DMS153 (cell line): ENCODE data around the gene SLC16A1.
"Not testable (repeated sequence)": the region's sequence is repeated elsewhere in the genome, so short reads cannot be mapped to it uniquely, and the experiment has no call there.

Experiments
- DNase-seq: peaks from one replicate; lab custom pipeline; 2025; lab: John Stamatoyannopoulos, UW

The SLC16A1 gene

GRCh38 chr1:112923959-112924349, 32.0 kb downstream of the SLC16A1 start:
- no peak for DNase-seq

- no peak for DNase-seq
Observed at GRCh38 chr1:112923234-112923958, 32.6 kb downstream of the SLC16A1 start.

DNA sequence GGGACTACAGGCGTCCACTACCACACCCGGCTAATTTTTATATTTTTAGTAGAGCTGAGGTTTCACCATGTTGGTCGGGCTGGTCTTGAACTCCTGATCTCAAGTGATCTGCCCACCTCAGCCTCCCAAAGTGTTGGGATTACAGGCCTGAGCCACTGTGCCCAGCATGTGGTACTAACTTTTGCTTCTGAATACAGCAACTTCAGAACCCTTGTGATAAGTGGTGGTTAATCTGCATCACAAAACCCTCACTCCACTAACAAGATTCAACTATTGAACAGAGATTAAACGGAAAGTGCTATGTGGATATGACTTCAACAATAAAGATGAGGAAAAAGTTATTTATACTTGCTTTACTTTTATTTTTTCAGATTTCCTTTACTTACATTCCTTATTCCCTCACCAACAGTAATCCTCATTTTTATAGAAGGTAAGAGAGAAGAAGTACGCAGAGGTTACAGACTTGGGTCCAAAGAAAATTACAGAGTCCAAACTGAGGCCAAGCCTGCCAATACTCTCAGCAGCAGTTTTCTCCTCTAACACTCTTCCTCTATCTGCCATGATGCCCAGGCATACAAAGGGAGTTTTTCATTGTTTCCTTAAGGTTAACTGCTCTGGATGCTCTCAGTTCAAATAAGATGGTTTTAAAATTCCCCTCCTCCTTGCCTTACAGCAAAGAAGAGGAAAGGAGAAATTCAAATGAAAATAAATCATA, 44.3 kb downstream of the SLC16A1 start:
- no peak for DNase-seq

GRCh38 chr1:112909847-112910246, 46.1 kb downstream of the SLC16A1 start:
- no peak for DNase-seq

DNA sequence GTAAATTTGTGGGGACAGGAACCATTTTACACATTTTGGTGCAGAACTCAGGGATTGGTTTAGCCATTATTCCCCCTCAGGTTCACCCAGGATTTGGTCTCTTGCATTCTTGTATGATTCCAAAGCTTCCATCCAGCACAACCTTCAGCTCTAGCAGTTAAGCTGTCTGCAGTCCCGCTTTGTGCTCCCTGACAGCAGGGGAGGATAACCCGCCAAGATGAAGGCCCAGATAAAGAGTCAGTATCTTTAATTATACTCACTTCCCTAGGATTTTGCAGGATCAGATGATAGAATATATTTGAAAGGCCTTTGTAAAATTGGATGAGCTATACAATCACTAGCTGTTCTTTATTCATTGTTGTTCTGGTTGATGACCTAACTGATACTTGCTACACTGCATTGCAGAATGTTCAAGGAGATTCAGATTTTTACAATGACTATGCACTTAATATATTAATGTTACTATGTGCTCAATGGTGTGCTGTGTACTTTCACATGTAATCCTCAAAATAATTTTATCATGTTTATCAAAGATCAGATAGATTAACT, 49.8 kb downstream of the SLC16A1 start:
- no peak for DNase-seq

DNA sequence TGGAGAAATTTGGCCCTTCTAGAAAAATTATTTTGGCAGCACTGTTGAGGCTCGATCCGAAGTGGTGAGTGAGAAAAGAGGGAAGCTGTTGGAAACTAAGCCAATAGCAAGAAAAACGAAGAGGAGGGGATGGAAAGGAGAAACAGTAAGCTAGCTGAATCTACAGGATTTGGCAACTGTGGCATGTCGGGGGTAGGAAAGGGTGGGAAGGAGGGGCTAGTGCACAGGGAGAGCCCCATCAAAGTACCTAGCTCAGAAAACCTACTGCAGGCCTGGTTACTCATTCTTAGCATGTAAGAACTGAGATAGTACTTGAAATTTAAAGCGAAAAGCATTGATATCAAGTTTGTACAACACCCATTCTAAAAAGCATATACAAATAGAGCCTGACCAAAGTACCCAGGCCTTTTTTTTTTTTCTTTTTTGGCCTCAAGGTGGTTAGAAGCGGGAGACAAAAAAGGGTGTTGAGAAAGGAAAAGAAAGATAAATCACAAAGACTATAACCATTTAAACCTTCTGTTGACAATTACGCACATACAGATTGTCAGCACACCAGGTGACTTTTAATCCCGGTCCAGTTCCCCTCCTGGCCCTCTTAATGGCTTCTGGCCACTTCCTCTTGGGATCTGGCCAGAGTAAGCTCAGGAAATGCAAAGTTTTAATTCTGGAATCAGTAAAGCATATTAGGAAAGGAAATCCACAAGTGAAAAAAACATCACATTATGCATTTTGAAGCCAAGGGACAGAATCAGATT, 50.4 kb downstream of the SLC16A1 start:
- DNase-seq = peak; percentile 29

GRCh38 chr1:112904831-112905261, 51.1 kb downstream of the SLC16A1 start:
- no peak for DNase-seq

GRCh38 chr1:112904071-112904830, 51.7 kb downstream of the SLC16A1 start:
- DNase-seq = no peak

GRCh38 chr1:112902221-112902620, 53.8 kb downstream of the SLC16A1 start:
- no peak for DNase-seq

DNA sequence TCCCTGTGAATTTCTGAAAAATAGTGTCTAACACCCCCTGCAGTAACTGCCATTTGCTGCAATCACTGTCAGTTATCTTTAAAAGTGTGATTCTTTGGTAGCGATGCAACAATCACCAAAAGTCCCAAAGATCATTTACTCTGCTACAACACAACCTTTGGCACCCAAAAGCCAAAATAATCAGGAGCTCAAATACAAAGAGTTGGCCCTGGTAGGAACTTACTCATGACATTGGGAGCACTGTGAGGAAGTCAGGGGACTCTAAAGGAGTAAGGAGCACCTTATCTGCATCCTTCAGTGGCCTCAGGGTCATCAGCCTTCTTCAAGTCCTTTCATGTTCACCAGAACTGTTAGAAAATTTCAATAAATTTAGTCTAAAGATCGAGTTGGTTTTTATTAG, 54.6 kb downstream of the SLC16A1 start:
- no peak for DNase-seq

- no peak for DNase-seq
Observed at GRCh38 chr1:112896783-112897182, 59.2 kb downstream of the SLC16A1 start.

DNA sequence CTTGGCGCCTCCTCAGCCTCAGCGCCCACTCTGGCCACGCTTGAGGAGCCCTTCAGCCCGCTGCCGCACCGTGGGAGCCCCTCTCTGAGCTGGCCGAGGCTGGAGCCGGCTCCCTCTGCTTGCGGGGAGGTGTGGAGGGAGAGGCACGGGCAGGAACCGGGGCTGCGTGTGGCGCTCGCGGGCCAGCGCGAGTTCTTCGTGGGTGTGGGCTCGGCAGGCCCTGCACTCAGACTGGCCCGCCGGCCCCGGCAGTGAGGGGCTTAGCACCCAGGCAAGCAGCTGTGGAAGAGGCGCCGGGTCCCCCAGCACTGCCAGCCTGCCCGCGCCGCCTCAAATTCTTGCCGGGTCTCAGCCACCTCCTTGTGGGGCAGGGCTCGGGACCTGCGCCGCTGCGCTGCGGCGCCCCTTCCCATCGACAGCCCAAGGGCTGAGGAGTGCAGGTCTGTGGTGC, 61.4 kb downstream of the SLC16A1 start:
- DNase-seq = no peak

DNA sequence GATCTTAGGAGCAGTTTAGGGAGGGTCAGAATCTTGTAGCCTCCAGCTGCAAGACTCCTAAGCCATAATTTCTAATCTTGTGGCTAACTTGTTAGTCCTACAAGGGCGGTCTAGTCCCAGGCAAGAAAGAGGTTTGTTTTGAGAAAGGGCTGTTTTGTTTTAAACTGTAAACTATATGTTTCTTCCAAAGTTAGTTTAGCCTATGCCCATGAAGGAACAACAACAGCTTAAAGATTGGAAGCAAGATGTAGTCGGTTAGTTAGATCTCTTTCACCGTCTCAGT, 62.0 kb downstream of the SLC16A1 start:
- no peak for DNase-seq

DNA sequence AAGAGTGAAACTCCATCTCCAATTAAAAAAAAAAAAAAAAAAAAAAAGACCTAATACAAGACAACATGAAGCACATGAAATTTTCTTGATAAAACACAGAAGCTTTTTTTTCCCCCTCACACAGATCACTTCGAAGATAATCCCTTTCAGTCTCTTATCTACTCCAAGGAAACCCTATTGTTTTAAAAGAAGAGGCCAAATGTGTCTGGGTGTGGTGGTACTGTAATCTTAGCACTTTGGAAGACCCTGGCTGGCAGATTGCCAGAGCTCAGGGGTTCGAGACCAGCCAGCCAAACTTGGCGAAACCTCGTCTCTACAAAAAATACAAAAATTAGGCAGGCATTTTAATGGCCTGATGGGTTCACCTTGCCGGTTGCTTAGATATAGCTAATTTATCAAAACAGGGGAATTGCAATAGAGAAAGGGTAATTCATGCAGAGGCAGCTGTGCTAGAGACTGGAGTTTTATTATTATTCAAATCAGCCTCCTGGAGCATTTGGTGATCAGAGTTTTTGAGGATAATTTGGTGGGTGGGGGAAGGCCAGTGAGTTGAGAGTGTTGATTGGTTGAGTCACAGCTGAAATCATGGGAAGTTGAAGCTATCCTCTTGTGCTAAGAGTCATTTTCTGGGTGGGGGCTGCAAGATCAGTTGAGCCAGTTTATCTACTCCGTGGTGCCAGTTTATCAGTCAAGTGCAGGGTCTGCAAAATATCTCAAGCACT, 62.5 kb downstream of the SLC16A1 start:
- no peak for DNase-seq

DNA sequence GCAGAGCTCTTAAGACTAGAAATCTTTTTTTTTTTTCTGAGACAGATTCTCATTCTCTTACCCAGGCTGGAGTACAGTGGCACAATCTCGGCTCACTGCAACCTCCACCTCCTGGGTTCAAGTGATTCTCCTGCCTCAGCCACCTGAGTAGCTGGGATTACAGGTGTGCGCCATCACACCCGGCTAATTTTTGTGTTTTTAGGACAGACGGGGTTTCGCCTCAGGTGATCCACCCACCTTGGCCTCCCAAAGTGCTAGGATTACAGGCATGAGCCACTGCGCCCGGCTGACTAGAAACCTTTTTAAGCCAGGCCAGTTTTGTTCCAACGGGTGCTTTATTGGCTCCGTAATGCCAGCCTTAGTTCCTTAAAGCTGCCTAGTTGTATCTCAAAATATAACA, 66.1 kb downstream of the SLC16A1 start:
- not testable (repeated sequence) for DNase-seq

DNA sequence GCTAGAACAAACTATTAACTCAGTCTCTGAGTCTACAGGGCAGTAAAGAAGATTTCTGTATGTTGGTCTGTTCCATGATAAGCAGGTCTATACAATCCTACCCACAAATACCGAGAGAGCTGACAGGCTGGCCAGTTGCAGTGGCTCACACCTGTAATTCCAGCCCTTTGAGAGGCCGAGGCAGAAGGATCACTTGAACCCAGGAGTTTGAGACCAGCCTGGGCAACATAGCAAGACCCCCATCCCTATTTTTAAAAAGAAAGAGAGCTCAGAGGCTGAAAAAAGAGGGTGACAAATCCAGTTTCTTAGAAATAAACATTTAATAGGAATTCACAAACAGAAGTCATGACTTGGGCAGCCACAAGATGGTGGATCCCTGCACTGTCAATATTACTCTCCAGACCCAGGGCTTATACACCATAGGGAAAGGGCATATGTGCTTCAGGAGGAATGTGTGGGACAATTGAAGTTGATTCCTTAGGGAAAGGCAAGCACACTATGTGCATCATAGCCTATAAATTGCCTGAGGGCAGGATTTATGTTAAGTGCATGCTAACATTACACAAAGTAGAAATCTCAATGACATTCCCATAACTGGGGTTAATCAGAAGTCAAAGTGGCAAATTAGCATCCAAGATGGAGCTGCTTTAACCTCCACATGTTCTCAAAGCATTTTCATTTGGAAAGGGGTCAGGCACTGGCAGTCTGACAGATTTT, 66.8 kb downstream of the SLC16A1 start:
- DNase-seq = no peak

GRCh38 chr1:112888630-112889029, 67.4 kb downstream of the SLC16A1 start:
- no peak for DNase-seq

DNA sequence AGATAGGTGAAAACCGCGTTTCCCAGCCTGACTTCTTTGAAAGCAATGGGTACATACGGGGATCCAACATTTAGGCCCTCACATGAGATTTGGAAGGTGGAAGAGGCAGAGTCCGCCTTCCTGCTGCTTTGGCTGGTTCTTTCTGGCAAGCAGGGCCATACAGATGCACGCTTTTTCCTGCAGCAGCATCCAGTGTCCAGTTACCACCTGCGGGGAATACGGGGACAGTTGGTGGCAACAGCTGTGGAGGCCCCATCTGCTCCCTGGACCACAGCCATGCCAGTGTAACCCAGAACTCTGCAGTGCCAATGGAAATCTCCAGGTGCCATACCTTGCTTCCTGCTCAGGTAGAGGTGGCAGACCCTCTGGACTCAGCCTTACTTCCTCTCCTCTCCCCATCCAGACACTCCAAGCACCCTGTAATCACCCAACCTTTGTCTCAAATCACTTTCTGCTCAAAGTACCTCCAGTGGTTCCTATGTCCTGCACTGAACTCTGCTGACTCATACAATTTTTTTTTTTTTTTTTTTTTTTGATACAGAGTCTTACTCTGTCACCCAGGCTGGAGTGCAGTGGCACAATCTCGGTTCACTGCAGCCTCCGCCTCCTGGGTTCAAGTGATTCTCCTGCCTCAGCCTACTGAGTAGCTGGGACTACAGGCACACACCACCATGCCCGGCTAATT, 68.3 kb downstream of the SLC16A1 start:
- DNase-seq = no peak

DNA sequence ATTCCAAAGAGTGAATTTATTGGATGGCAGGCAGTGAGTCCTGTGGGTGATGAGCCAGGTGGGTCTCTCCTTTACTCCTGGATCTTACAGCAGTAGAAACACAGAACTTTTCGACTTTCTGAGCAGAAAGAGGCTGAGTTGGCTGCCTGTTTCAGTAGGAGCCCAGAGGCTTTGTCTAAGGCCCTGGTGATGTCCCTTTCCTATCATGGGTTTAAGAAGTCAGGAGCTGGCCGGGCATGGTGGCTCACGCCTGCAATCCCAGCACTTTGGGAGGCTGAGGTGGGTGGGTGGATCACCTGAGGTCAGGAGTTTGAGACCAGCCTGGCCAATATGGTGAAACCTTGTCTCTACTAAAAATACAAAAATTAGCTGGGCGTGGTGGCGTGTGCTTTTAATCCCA, 71.0 kb downstream of the SLC16A1 start:
- not testable (repeated sequence) for DNase-seq

GRCh38 chr1:112882271-112882744, 73.7 kb downstream of the SLC16A1 start:
- DNase-seq = no peak
